HuH-7 (cell line): ENCODE results near the gene ITGBL1.

Experiments
- DNase-seq: peaks from one replicate; pipeline ENCODE4 v3.0.0; 2011; ENCODE audit warnings: low spot score

The ITGBL1 gene

GRCh38 chr13:101452519-101453485 is at the start of gene ITGBL1:
Gene ITGBL1 (plus strand): TSS chr13:101452675. CDS start chr13:101452834, 159 bp downstream.
- no peak for DNase-seq

- no peak for DNase-seq
These were observed 45.7 kb upstream of the ITGBL1 start for GRCh38 chr13:101406791-101407190.

GRCh38 chr13:101408154-101408553 is 44.3 kb upstream of the ITGBL1 start:
- no peak for DNase-seq

- no peak for DNase-seq
These were observed 43.4 kb upstream of the ITGBL1 start for GRCh38 chr13:101408992-101409656.

GRCh38 chr13:101412076-101412475 is 40.4 kb upstream of the ITGBL1 start:
- DNase-seq: no peak

GRCh38 chr13:101415358-101416174 is 36.9 kb upstream of the ITGBL1 start:
- DNase-seq: no peak

- no peak for DNase-seq
These were observed 36.1 kb upstream of the ITGBL1 start, which contains the start of gene NALCN for GRCh38 chr13:101416181-101417042. Gene NALCN (minus strand): TSS chr13:101416508. CDS start chr13:101399126, 17,382 bp downstream.

- no peak for DNase-seq
These were observed 35.5 kb upstream of the ITGBL1 start for GRCh38 chr13:101417043-101417406.

GRCh38 chr13:101417501-101417900 is 35.0 kb upstream of the ITGBL1 start:
- DNase-seq: no peak

GRCh38 chr13:101423872-101424271 is 28.6 kb upstream of the ITGBL1 start:
- no peak for DNase-seq

GRCh38 chr13:101424381-101425155 is 27.9 kb upstream of the ITGBL1 start:
- peak; percentile 1 for DNase-seq

GRCh38 chr13:101425156-101425471 is 27.4 kb upstream of the ITGBL1 start:
- no peak for DNase-seq

- DNase-seq: no peak
These were observed 26.9 kb upstream of the ITGBL1 start for GRCh38 chr13:101425623-101426022.

- DNase-seq: no peak
These were observed 22.7 kb upstream of the ITGBL1 start for GRCh38 chr13:101429733-101430132.

- no peak for DNase-seq
These were observed 18.6 kb upstream of the ITGBL1 start for GRCh38 chr13:101433895-101434294.

GRCh38 chr13:101434486-101434885 is 18.0 kb upstream of the ITGBL1 start:
- DNase-seq: no peak

GRCh38 chr13:101447852-101448251 is 4.6 kb upstream of the ITGBL1 start:
- no peak for DNase-seq

- DNase-seq: no peak
These were observed 2.4 kb upstream of the ITGBL1 start for GRCh38 chr13:101449790-101450748.

GRCh38 chr13:101450749-101451130 is 1.7 kb upstream of the ITGBL1 start:
- DNase-seq: no peak
